Measurements from ENCODE around the gene ZNF22. TPM values are rescaled to one million over a fixed set of nuclear protein-coding genes. Genes with fewer than 3 reads are reported as not detected.

ZNF22 gene
- total RNA-seq, 1 experiment from 2014 or later: not detected

- in situ Hi-C loops (cut with HindIII; ENCODE audit: low pct_unique_long_range_greater_than_20kb, low sequenced_read_pairs): no loop called here
- DNase-seq (ENCODE audit: low read depth): no peak
Observed at GRCh38 chr10:45052700-45053099, 52.0 kb downstream of the ZNF22 start.

GRCh38 chr10:45053569-45054100, 52.9 kb downstream of the ZNF22 start:
- in situ Hi-C loops (cut with HindIII; ENCODE audit: low pct_unique_long_range_greater_than_20kb, low sequenced_read_pairs): no loop called here
- DNase-seq (ENCODE audit: low read depth): no peak

Other genes starting within 250 kb of the ZNF22 start
- 1.5 TPM in 1 of 2 replicates, not detected in the other for gene TMEM72, start 89.6 kb upstream of the ZNF22 start, total RNA-seq (2014; rRNA removed; shearing (Covaris generic); ENCODE audit: low replicate concordance)
- gene RASSF4, start 41.1 kb upstream of the ZNF22 start, total RNA-seq (2014; rRNA removed; shearing (Covaris generic); ENCODE audit: low replicate concordance): 2.9 and 3.4 TPM in 2 replicates
- gene DEPP1, start 22.1 kb upstream of the ZNF22 start, total RNA-seq (2014; rRNA removed; shearing (Covaris generic); ENCODE audit: low replicate concordance): 0.43 and 2.8 TPM in 2 replicates

Data from Caki2 (cell line).